ENCODE results near the gene TICAM2.

Gene TICAM2

GRCh38 chr5:115561176-115561575 lies 41.1 kb downstream of the TICAM2 start:
- no peak for DNase-seq

GRCh38 chr5:115559524-115559923 lies 42.8 kb downstream of the TICAM2 start:
- no peak for DNase-seq

GRCh38 chr5:115558388-115558956 lies 43.8 kb downstream of the TICAM2 start:
- DNase-seq, result no peak

GRCh38 chr5:115557667-115558387 lies 44.5 kb downstream of the TICAM2 start:
- DNase-seq, result no peak

- DNase-seq, result no peak
These were observed 46.0 kb downstream of the TICAM2 start for GRCh38 chr5:115556276-115556675.

GRCh38 chr5:115555084-115555633 lies 47.1 kb downstream of the TICAM2 start:
- no peak for DNase-seq

DNA sequence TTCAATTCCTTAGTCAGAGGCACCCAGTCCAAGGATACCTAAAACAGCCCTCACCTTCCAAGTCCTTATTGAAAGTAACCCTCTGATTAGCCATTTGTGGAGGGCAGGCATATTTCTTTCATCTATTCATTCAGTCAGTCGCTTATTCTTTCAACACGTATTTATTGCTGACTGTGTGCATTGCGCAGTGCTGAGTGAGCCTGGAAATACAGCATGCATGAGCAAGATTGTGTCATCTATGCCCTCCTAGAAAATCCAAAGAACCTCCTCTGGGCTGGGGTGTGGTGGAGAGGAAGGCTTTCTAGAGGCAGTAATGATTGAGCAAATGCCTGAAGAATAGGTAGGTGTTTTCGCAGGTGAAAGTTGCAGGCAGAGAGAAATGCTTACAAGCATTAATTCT lies 49.2 kb downstream of the TICAM2 start:
- no peak for DNase-seq

DNA sequence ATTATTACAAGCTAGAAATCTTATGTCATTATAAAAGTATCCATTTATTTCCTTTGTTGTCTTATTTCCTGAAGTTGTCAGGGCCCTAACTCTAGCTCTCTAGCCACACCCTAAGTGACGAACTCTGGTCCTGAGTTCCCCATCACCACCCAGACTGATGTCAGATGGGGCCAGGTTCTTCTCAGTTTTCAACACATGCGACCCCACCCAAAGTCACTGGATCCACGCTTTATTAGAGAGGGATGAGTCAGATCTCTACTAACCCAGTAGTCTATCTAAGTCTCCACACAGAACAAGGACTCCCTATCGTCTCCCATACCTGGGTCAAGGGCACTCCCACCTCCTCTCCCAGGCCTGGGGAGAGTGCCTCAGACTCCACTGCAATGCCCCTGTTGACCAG lies 50.9 kb downstream of the TICAM2 start:
- no peak for DNase-seq

DNA sequence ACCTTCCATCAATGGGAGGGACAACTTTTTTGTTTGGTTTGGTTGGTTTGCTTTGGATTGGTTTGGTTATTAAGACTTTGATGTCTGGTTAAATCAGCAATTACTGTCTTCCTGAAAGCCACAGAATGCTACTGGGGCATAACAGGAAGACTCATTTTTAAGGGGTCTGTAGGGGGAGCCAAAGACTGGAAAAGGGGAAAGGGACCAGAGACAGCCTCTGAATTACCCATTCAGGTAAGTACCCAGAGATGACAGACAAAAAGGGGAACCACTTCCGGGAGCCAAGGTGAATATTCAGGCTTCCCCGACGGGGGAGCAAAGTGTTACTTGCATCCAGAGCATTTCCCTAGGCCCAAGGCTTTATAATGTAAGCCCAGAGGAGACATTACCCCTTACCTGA lies 53.1 kb downstream of the TICAM2 start:
- no peak for DNase-seq

- DNase-seq, result no peak
These were observed 53.6 kb downstream of the TICAM2 start for GRCh38 chr5:115548683-115549082.

DNA sequence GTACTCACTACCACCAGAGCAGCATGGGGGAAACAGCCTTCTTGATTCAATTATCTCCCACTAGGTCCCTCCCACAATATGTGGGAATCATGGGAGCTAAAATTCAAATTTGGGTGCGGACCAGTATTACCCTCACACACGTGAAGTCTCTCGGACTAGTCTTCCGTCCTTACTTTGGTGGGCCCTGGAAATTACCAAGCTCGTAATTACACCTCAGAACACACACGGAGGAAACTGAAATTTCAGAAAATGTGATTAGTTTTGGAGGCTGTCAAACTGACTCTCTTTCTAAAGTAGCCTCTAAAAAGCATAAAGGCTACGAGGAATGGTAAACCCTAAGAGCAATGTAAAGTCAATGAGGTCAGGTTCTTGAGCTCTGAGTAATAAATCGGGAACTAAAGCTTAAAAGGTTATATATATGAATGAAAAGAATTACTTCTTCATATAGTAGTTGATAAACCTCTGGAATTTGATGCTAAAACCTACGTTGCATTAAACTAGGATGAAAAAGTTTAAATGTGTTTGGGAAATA lies 56.9 kb downstream of the TICAM2 start:
- DNase-seq, result no peak

DNA sequence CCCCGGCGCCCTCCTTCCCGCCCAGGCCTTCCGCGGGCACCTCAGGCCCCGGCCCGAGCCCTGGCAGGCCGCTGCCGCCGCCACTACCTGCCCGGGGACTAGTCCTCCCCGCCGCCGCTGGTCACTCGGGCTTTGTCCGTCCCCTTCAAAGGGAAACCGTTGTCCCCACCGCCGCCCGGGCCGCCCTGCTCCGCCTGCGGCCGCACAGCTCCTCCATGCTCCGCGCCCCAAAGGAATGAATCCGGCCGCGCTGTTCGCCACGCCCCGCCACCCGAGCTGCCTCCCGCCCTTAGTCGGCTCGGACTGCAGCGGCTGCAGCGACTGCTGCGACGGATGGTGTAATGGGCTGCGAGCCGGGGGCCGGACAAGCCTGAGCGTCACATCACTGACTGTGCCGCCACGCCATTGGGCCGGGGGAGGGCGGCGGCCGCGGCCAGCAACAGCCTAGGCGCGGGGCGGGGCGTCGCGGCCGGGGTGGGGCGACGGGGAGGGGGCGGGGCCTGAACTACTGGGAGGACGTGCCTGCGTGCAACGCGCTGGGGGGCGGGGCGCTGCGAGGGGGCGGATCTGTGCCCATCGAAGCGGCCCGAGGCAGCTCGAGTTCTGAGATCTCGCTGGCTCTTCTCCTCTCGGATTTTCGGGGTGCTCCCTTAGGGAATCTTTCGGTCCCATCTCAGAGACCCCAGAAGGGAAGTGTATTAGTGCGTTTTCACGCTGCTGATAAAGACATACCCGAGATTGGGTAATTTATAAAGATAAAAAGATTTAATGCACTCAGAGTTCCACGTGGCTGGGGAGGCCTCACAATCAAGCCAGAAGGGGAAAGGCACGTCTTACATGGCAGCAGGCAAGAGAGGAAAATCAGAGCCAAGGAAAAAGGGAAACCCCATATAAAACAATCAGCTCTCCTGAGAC lies 57.6 kb downstream of the TICAM2 start, which contains the start of gene FEM1C:
Gene FEM1C (minus strand): TSS at position 340 of the 915 bp plus-strand sequence. CDS start 1,282 bp downstream, outside the sequence.
- DNase-seq, result peak; percentile 52

- DNase-seq, result no peak
These were observed 58.2 kb downstream of the TICAM2 start for GRCh38 chr5:115544043-115544435.

DNA sequence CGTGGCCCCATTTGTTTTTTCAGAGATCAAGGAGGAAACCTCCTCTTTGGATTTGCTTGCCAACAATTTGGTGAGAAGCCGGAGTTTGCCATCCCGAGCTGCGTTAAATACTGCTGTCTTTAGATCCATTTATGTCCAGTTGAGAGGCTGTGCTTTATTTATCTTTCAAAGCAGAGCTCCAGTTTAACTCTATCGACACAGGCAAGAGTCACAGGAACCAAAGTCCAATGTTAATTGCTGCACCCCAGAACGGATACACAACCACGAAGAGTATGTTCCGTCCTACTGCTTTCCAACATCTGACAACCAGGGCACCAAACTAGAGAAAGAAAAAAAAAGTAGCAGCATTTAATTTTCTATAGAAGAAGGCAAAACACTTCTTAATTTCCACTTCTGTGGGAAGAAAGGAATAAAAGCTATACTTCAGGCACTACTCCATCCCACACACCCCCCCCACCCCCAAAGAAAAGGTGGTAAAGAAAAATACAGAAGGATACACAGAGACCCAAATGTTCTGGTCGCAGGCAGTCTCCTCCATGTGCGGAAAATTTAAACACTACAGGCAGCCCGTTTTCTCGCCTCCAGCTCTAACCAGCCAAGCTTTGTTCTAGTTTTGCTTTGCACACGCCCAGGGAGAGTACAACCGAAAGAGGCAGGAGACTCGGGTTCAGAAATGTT lies 58.8 kb downstream of the TICAM2 start:
- no peak for DNase-seq

GRCh38 chr5:115542651-115543364 lies 59.5 kb downstream of the TICAM2 start:
- DNase-seq, result no peak

DNA sequence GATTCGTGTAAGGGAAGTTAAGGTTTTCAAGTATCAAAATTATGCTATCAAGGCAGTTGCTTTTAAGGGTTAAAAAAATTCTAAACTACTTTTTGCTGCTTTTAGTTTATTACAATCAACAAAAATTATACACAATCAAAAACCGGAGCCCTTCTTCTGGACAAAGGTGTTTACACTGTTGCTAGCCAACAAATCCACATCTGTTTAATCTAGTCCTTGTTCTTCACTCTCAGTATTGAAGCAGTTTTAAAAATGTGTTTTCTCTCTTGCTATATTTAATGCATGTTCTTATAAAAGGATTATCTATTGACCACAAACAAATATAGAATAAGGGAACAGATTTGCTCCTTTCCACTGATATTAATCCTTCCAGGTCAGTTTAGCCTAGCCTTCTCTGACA lies 60.2 kb downstream of the TICAM2 start:
- no peak for DNase-seq

DNA sequence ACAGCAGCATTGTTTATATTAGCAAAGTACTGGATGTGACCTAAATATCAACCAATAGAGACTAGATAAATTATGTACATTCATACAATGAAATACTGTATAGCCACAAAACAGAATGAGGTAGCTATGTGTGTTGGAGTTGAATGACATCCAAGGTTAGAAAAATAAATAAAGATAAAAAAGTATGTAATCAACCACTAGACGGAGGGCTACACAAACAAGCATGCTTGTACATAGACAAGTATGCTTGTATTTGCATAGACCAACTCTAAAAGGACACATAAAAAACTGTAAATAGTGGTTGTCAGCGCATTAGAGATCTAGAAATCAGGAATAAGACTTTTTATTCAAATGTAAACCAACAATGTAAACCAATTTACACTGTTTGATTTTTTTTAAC lies 60.7 kb downstream of the TICAM2 start:
- DNase-seq, result no peak

DNA sequence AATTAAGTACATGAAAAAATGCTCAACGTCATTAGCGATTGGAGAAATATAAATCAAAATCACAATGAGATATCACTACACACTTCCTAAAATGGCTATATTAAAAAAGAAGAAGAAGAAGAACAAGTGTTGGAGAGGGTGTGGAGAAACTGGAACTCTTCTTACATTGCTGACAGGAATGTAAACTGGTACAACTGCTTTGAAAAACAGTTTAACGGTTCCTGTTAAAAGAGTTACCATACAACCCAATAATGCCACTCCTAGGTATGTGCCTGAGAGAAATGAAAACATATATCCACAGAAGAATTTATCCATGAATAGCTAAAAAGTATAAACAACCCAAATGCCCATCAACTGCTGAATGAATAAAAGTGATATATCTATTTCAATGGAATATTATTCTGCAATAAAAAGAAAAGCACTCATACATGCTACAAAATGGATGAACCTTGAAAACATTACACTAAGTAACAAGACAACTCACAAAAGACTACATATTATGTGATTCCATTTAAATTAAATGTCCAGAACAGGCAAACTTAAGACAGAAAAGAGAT lies 66.7 kb downstream of the TICAM2 start:
- no peak for DNase-seq

DNA sequence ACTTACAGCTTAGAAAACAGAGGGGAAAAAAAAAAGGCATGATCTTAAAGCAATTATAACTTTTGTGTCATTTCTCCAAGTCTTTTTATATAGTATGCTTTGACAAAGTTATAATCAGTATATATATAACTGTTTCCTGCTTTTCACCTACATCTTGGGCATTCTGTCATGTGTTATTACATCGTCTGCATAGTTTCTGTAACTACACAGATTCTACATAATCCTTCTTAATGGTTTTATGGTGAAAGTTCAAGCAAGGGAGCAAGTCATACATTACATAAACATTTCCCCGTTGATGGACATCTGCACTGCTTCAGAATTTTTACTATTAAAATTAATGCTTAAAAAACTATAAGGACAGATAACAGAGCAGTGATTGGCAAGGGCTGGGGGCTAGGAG lies 69.8 kb downstream of the TICAM2 start:
- no peak for DNase-seq

DNA sequence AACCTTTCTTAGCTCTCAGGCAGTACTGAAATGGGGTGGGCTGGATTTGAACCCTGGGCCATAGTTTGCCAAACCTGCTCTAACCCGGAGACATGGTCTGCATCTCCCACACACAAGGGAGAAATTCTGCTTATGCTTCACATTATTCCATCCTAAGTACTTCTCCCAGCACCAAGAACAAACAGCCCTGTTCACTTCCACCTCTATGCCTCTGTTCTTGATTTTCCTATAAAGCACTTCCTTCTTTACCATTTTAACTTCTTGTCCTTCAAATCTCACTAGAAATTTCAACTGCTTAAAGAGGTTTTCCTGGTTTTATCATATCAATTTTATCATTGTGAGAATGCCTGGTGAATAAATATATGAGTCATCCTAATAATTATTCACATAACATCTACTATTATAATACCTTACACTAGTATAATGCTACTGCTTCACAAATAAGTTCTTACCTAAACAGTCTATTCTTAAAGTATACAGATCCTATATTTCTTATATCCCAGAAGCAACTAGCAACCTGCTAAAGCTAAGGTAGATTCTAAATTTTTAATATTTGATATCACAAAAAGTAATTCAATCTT lies 70.4 kb downstream of the TICAM2 start:
- DNase-seq, result no peak

- DNase-seq, result no peak
These were observed 70.9 kb downstream of the TICAM2 start for GRCh38 chr5:115531380-115531779.
